Gastrocnemius medialis (tissue), 4 donors: ENCODE data around the gene PRPF40B.

Experiments used
- POLR2A ChIP-seq, 2 donors: fragments of 450-650 bp; IDR thresholded peaks; one replicate each; pipeline ENCODE4 v1.6.1; 2017; ENCODE audit warnings: antibody characterized with exemption in 2 of 2, mild to moderate bottlenecking in 2 of 2, moderate library complexity in 2 of 2
- TF ChIP-seq, protein P1 (sequence below), 5 experiments: fragments of 450-650 bp in 3 of 5; fragments of 200-600 bp in 2 of 5; sonication (generic) in 2 of 5; IDR thresholded peaks in 4 of 5; conservative IDR thresholded peaks in 1 of 5; 1 replicate in 4 of 5; 2 replicates in 1 of 5; pipeline ENCODE4 v1.5.1; 2016 to 2019; ENCODE audit warnings: antibody characterized with exemption in 5 of 5, mild to moderate bottlenecking in 3 of 5, moderate library complexity in 3 of 5

DNA sequence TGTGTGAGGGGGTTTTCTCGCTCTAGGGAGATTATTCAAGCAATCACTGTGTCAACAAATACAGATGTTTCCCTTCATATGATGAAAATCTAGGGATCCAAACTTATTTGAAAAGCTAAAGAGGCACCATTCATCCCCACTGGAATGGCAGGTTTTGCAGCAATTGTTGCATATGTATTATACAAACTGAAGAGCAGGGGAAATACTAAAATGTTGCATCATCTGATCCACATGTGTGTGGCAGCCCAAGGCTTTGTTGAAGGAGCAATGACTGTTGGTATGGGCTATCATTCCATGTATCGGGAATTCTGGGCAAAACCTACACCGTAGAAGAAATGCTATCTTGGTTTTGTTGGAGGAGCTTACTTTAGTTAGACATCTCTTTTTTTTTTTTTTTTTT is 4.1 kb upstream of the PRPF40B start:
- TF ChIP-seq, protein P1, sequence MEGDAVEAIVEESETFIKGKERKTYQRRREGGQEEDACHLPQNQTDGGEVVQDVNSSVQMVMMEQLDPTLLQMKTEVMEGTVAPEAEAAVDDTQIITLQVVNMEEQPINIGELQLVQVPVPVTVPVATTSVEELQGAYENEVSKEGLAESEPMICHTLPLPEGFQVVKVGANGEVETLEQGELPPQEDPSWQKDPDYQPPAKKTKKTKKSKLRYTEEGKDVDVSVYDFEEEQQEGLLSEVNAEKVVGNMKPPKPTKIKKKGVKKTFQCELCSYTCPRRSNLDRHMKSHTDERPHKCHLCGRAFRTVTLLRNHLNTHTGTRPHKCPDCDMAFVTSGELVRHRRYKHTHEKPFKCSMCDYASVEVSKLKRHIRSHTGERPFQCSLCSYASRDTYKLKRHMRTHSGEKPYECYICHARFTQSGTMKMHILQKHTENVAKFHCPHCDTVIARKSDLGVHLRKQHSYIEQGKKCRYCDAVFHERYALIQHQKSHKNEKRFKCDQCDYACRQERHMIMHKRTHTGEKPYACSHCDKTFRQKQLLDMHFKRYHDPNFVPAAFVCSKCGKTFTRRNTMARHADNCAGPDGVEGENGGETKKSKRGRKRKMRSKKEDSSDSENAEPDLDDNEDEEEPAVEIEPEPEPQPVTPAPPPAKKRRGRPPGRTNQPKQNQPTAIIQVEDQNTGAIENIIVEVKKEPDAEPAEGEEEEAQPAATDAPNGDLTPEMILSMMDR (IDR thresholded peaks at IDR 0.05 in 4 of 5, conservative IDR thresholded peaks at IDR 0.05 in 1 of 5): no peak
- TF ChIP-seq POLR2A (IDR thresholded peaks at IDR 0.05): no peak
